ENCODE measurements around the gene GUCA1A.
A peak's percentile ranks its signal among the peaks of the same experiment; 100 is the strongest.

DNA sequence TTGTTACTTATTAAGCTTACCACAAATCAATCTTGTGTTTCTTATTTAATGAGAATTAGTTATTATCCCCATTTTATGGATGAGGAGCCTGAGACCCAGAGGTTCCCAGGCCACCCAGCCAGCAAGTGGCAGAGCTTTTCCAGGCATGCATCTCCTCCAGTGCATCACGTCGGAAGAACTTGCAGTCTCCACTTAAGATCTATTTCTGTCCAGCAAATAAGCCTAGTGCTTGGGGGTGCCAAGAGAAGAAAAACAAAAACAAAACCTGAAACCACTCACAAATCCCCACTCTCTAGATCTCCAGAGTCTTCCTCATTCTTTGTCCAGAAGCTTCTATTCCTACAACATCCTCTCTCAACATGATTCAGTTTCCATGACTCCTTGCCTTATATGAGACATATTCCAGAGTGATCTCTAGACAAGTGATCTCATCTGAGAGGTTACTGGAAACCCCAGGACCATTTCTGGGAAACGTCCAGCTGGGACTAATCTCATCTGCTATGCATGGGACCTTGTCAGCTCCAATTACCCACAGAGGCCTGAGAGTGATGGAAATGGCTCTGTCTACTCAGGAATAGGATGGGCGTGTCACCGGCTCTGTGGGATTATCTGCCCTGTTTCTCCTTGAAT, 17.5 kb downstream of the GUCA1A start:
- TF ChIP-seq ISL1 (CRISPR knock-in tag; IDR thresholded peaks at IDR 0.05) (peak; percentile 96), ZFP3 (CRISPR knock-in tag; IDR thresholded peaks at IDR 0.05) (peak; percentile 92; the same call in 1 of the 2 replicates), SNAI2 (CRISPR knock-in tag; IDR thresholded peaks at IDR 0.05) (no peak), ZFP30 (CRISPR knock-in tag; IDR thresholded peaks at IDR 0.05) (no peak), ZNF565 (CRISPR knock-in tag; conservative IDR thresholded peaks at IDR 0.05; ENCODE audit: low read depth) (no peak)

All from SK-N-SH treated with all-trans-retinoic acid at 6 μM for 48 hours (cell line).